HepG2 (cell line): ENCODE results near the gene B4GALT1. TPM values are rescaled to one million over a fixed set of nuclear protein-coding genes. Genes with fewer than 3 reads are reported as not detected.

Source experiments
- ATRX ChIP-seq: sonication (generic); formaldehyde crosslinking; IDR thresholded peaks from 2 replicates; pipeline ENCODE4 v1.4.0; 2020; ENCODE audit warnings: missing genetic modification reagents, borderline replicate concordance
- JUND ChIP-seq: sonication (generic); formaldehyde crosslinking; IDR thresholded peaks from 2 replicates; pipeline ENCODE4 v1.8.0; 2022; ENCODE audit warnings: mild to moderate bottlenecking, missing genetic modification reagents
- MEIS1 ChIP-seq: sonication (generic); formaldehyde crosslinking; IDR thresholded peaks from 2 replicates; pipeline ENCODE4 v1.9.0; 2021; ENCODE audit warnings: mild to moderate bottlenecking, missing genetic modification reagents, moderate library complexity, borderline replicate concordance
- MYNN ChIP-seq: sonication (generic); formaldehyde crosslinking; IDR thresholded peaks from 2 replicates; pipeline ENCODE4 v1.4.0; 2020; ENCODE audit warnings: mild to moderate bottlenecking, low read depth, missing genetic modification reagents
- NFATC3 ChIP-seq: sonication (generic); formaldehyde crosslinking; IDR thresholded peaks from 2 replicates; pipeline ENCODE4 v1.5.1; 2020; ENCODE audit warnings: mild to moderate bottlenecking, missing genetic modification reagents
- NFKB2 ChIP-seq: sonication (generic); formaldehyde crosslinking; IDR thresholded peaks from 2 replicates; pipeline ENCODE4 v1.4.0; 2020; ENCODE audit warnings: missing genetic modification reagents, borderline replicate concordance
- THRA ChIP-seq: sonication (generic); formaldehyde crosslinking; IDR thresholded peaks from 2 replicates; pipeline ENCODE4 v1.4.0; 2020; ENCODE audit warnings: missing genetic modification reagents, borderline replicate concordance
- ZNF142 ChIP-seq: sonication (generic); formaldehyde crosslinking; IDR thresholded peaks from 2 replicates; pipeline ENCODE4 v1.4.0; 2020; ENCODE audit warnings: missing genetic modification reagents
- ZNF160 ChIP-seq: sonication (generic); formaldehyde crosslinking; IDR thresholded peaks from 2 replicates; pipeline ENCODE4 v1.8.0; 2022; ENCODE audit warnings: mild to moderate bottlenecking, inconsistent platforms, missing genetic modification reagents
- ZNF556 ChIP-seq: sonication (generic); formaldehyde crosslinking; IDR thresholded peaks from 2 replicates; pipeline ENCODE4 v1.4.0; 2020; ENCODE audit warnings: mild to moderate bottlenecking, missing genetic modification reagents, borderline replicate concordance
- ZNF574 ChIP-seq: sonication (generic); formaldehyde crosslinking; IDR thresholded peaks from 2 replicates; pipeline ENCODE4 v1.4.0; 2020; ENCODE audit warnings: missing genetic modification reagents
- ZNF687 ChIP-seq: sonication (generic); formaldehyde crosslinking; IDR thresholded peaks from 2 replicates; pipeline ENCODE4 v1.5.1; 2020; ENCODE audit warnings: mild to moderate bottlenecking, missing genetic modification reagents, moderate library complexity
- ZSCAN21 ChIP-seq: sonication (generic); formaldehyde crosslinking; IDR thresholded peaks from 2 replicates; pipeline ENCODE4 v1.8.0; 2022; ENCODE audit warnings: mild to moderate bottlenecking, missing genetic modification reagents, moderate library complexity, borderline replicate concordance
- polyA plus RNA-seq, 8 experiments: library from polyadenylated mRNA; depleted of rRNA in 3 of 8; stranded (reverse) in 7 of 8; unstranded in 1 of 8; fragments of >200 nt; fragmentation: Illumina TruSeq in 4 of 8; extraction: Trizol in 4 of 8; gene quantifications; 2 replicates each; pipeline versions ENCODE4 v1.2.1 to v1.2.3, GENCODE V29; 2011 to 2016; ENCODE audit warnings: low read depth in 4 of 8, missing spikeins in 1 of 8, mixed read lengths in 1 of 8; ENCODE audit not compliant: insufficient read depth in 1 of 8
- total RNA-seq, 5 experiments: library from RNA; depleted of rRNA; stranded (reverse); fragments of >200 nt; fragmentation: Illumina TruSeq; extraction: Trizol; gene quantifications; 2 replicates each; pipeline ENCODE4 v1.2.3, GENCODE V29; 2016; ENCODE audit warnings: low read depth in 1 of 5

Gene B4GALT1
- total and polyA plus RNA-seq, 2 of the 13 experiments (the other 11 are each of a cell fraction or from before 2014, with no cell fraction given) = 15.7 to 33.5 TPM

- TF ChIP-seq ATRX (CRISPR knock-in tag) = no peak
- TF ChIP-seq MYNN = no peak
- TF ChIP-seq ZSCAN21 (CRISPR knock-in tag) = no peak
- peak; percentile 55 for TF ChIP-seq ZNF687
- TF ChIP-seq ZNF160 (CRISPR knock-in tag) = 0 out of 2 replicates have a peak, but pooled peaks have one; percentile 27
- no peak for TF ChIP-seq MEIS1 (CRISPR knock-in tag)
- TF ChIP-seq JUND = no peak
- TF ChIP-seq ZNF574 (CRISPR knock-in tag) = 0 out of 2 replicates have a peak, but pooled peaks have one; percentile 13
- no peak for TF ChIP-seq NFATC3 (CRISPR knock-in tag)
- no peak for TF ChIP-seq NFKB2 (CRISPR knock-in tag)
- TF ChIP-seq THRA (CRISPR knock-in tag) = no peak
- TF ChIP-seq ZNF142 (CRISPR knock-in tag) = no peak
- no peak for TF ChIP-seq ZNF556
Observed at GRCh38 chr9:33163433-33164137, 3.6 kb downstream of the B4GALT1 start (continued).
